HG03432 (cell line): ENCODE measurements around the gene EFHD1.
"Not testable (repeated sequence)": the region's sequence is repeated elsewhere in the genome, so short reads cannot be mapped to it uniquely, and the experiment has no call there.

Experiments used
- ATAC-seq: cut with Tn5 transposase; IDR thresholded peaks from one replicate; pipeline ENCODE4 v1.9.1; 2021; ENCODE audit warnings: mild to moderate bottlenecking, moderate library complexity; ENCODE audit not compliant: unreplicated experiment

Gene EFHD1

DNA sequence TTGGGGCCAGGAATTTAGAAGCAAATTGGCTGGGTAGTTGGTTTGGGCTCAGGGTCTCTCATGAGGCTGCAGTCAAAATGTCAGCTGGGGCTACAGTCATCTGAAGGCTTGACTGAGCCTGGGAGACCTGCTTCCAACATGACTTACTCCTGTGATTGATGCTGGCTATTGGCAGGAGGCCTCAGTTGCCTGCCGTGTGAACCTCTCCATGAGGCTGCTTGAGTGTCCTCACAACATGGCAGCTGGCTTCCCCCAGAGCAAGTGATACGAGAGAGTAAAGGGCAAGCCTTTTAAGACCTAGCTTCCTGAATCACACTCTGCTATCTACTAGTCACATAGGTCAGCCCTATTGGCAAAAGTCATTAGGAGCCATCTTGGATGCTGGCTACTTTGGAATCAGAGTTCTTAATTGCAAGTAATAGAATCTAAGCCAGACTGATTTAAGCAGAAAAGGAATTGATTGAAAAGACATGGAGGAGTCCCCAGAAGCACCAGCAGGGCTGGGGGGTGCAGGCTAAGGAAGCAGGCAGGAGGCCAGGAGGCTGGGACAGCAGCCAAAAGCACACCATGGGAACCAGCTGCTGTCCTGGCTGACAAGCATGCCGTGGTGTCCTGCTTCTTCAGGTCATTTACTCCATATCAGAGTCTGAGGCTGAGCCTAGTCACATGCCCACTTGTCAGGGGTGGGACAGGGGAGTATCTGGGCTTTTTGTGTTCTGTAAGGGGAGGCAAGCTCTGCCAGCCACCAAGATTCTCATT lies 55.9 kb downstream of the EFHD1 start:
- no peak for ATAC-seq

DNA sequence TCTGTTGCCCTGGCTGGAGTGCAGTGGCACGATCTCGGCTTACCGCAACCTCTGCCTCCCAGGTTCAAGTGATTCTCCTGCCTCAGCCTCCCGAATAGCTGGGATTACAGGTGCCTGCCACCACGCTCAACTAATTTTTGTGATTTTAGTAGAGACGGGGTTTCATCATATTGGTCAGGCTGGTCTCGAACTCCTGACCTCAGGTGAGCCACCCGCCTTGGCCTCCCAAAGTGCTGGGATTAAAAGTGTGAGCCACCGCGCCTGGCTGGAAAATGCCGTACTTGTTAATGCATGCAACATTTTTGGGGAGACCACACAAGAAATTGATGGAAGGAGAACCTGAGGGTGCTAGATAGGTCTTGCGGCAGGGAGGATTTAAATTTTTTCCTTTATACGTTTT lies 57.7 kb downstream of the EFHD1 start:
- not testable (repeated sequence) for ATAC-seq

DNA sequence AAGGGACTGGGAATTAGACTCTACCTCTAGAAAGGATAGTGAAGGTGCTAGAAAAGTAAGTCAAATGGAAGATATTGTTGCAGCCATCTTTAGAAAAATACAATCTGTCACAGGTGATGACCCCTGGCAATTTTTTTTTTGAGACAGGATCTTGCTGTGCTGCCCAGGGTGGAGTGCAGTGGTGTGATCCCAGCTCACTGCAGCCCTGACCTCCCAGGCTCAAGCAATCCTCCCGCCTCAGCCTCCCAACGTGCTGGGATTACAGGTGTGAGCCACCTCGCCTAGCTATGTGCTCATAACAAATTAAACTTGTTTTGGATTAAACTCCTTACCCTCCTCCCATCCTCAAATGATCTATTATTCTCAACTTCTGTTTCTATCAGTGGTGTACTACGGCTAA lies 59.9 kb downstream of the EFHD1 start:
- ATAC-seq = no peak

DNA sequence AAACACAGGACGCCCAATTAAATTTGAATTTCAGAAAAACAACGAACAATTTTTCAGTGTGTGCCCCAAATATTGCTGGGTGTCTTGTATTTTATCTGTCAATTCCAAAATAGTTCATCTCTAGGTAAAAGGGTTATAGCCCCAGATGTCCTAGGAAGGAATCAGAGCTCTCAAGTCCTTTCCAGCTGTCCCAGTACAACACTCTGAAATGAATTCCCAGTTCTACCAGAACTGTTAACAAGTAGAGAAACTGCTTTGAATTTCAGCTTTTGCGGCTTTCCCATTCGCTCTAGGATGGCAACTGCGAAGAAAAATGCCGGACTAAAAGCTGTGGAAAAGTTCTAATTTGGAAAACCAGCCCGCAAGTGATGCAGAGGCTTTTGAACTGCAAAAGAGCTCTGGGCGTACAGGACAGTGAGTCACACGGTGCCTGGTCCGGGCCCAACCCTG lies 63.2 kb downstream of the EFHD1 start:
- ATAC-seq = no peak

DNA sequence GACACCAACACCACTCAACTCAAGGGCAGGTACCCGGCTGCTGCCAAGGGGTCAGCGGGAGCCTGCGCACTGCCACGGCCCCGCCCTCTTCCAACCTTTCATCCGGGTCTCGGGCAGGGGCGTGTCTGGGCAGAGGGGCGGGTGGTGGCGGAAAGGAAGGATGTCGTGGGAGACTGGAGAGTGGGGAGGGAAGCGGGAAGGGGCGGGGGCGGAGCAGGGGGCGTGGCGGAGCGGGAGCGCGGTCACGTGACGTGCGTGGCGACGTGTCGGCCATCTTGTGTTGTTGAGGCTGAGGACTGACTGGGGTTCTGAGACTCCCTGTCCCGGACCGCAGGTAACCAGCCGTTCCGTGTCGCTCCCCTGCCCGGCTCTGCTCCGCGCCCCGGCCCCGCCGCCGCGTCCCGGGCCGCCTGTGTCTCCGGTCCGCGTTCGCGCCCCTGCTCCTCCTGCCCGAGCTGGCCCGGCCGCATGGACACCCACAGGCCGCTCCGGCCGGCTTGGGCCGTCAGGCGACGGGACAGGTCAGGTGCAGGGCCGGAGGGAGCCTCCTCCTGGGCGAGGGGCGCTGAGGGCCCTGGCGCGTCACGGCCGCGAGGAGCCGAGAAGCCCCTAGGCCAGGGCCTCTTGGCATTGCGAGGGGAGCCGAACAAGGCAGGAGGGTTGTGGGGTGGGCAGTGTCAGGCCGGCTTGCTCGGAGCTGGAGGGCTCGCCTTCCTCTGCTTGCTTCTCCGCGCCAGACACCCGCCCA lies 63.8 kb downstream of the EFHD1 start, which contains the start of gene GIGYF2:
Gene GIGYF2, plus strand, starts transcription at position 273 of the 748 bp plus-strand sequence. CDS start 37,867 bp downstream, outside the sequence.
- ATAC-seq = peak; percentile 84

DNA sequence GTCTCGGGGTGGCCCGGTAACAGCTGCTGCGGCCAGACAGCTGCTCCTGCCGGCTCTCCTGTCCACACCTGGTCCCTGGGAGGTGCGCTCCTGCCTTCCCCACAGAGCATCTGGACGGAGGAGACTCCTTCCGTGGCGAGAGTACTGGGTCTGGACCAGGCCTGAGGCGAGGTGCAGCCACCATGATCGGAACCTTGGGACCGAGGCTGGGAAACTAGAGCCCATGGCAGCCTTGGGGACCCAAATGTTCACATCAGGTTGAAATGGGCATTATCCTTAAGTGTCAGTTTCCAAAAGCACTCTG lies 64.4 kb downstream of the EFHD1 start:
- peak; percentile 39 for ATAC-seq

DNA sequence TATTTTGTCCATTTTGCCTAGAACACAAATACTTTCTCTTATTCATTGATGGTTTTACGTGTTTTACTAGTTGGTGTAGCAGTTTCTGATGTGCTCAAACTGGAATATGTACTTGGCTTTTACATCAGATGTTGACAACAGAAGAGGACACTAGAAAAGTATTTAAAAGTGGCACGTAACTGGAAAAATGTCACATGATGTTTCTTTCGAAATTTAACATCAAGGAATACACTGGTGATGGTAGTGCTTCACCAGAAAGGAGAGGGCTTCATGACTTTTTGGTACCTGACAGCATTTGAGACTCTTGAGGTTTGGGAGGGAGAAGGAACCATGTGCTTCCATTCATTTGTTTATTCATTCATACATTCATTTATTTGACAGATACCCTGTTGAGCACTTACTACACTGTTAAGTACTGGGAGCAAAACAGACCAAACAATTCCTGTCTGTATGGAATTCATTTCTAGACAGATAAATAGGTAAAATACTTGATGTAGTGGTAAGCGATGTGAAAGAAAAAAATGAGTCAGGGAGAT lies 65.2 kb downstream of the EFHD1 start:
- ATAC-seq = no peak

DNA sequence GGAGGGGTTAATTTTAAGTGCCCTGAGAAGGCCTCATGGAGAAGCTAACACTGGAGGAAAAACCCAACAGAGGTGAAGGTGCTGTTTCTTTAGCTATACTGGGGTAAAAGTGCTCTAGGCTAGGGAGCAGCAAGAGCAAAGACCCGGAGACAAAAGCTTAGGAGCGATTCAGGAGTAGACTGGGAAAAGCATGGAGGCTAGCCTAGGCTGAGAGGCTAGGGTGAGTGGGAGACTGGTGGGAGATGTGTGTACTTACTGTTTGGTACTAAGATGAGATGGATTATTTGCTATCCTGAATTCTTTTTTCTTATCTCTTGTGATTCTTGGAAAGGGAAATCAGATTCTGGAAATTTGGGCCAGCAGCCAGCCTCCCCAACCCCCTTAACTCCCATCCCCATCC lies 65.7 kb downstream of the EFHD1 start:
- ATAC-seq = no peak

DNA sequence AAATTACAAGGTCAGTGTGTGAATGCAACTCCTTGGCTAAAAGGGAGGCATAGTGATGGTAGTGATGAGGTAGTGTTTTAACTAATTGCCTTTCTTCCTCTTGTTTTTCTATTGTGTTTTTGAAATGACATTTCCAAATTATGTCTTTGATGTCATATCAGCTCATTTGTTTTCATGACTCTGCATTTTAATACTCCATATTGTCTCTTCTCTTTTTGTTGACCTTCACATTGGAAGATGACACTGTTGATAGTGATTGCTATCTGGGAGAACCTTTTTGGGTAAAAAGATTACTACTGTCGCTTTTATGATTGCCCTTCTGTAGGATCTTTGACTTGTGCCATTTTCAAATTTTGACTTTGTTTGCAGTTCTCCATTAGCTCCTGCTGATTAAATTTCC lies 66.8 kb downstream of the EFHD1 start:
- no peak for ATAC-seq

DNA sequence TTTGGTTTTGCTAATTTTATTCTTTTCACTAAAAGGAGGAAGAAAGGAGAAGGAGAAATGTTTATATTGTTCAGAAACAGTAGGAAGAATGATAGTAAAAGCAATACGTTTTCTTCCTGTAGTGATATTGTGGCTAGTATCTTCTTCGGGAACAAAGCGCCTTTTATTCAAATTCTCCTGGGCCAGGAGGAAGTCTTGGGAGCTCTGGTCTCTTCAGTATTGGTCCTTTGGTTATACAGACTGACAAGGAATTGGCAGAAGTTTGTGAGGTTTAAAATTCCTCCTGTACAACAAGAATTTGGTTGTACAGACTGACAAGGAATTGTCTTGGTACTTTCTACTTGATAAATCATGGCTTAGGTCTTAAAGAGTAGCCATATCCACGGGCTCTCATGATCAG lies 73.7 kb downstream of the EFHD1 start:
- no peak for ATAC-seq

DNA sequence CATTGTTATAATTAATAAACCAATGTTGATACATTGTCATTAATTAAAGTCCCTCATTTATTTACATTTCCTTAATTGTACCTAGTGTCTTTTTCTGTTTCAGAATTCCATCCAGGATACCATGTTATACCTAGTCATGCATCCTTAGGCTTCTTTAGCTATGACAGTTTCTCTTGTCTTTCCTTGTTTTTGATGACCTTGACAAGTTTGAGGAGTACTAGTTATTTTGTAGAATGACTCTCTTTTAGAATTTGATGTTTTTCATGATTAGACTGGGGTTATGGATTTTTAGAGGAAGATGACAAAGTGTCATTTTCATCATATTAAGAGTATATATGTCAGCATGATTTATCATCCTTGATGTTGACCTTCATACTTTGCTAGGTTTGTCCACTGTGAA lies 80.1 kb downstream of the EFHD1 start:
- no peak for ATAC-seq

DNA sequence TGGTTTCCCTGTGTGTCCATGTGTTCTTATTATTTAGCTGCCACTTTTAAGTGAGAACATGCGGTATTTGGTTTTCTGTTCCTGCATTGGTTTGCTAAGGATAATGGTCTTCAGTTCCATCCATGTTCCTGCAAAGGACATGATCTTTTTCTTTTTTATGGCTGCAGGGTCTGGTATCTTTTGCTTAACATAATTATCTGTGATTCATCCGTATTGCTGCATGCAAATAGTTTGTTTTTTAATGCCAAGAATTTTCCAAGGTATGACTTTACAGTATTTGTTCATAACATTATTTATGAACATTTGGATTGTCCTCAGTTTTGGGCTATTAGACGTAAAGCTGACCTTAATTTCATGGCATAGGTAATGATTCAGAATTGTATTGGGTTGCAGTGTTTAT lies 81.6 kb downstream of the EFHD1 start:
- no peak for ATAC-seq

DNA sequence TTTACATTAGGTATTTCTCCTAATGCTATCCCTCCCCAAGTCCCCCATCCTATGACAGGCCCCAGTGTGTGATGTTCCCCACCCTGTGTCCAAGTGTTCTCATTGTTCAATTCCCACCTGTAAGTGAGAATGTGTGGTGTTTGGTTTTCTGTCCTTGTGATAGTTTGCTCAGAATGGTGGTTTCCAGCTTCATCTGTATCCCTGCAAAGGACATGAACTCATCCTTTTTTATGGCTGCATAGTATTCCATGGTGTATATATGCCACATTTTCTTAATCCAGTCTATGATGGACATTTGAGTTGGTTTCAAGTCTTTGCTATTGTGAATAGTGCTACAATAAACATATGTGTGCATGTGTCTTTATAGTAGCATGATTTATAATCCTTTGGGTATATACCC lies 86.7 kb downstream of the EFHD1 start:
- not testable (repeated sequence) for ATAC-seq

DNA sequence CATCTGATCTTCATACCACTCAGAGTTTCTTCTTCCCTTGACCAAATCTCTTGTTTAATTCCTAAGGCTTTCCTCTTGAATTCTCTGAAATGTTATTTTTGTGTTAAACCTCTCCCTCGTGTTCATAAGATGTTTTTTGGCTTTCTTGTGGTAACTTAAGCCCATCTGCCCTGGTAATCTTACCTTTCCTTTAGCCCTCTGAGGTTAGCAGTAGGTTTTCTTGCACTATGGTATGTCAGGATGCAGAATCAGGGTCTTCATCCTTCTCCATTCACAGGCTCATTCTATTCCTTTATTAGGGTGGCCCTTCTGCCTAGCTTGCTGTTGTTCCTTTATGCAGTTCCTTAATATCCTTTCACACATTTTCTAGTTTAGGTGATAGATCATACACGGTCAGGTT lies 87.9 kb downstream of the EFHD1 start:
- no peak for ATAC-seq

DNA sequence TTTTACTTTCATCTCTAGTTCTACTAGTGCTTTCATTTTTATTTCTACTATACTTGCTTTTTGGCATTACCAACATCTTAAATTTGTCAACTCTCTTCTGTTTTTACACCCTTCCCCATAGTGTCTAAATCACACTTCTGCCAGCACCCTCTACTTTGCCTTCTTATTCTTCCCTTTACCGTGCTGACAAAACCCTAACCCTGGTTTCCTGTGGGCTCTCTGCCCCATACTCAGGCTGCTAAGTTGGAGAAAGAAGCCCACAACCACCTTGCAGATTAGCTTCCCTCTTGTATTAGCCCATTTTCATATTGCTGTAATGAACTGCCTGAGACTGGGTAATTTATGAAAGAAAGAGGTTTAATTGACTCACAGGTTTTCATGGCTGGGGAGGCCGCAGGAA lies 88.5 kb downstream of the EFHD1 start:
- ATAC-seq = no peak

DNA sequence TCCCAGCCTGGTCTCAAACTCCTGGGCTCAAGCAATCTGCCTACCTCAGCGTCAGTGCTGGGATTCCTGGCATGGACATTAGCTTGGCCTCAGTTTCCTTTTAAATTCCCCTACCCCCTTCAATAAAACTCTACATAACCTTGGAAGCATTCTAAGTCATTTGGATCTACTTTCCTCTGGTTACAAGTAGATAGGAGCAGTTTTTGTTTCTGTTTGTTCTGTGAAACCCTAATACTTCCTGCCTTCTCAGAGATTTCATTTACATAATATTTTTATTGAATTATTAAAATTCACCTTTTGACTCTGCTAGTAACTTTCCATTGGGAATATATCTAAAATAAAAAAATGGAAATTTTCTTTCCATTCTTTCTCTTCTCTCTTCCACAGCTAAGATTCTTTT lies 89.6 kb downstream of the EFHD1 start:
- ATAC-seq = no peak

DNA sequence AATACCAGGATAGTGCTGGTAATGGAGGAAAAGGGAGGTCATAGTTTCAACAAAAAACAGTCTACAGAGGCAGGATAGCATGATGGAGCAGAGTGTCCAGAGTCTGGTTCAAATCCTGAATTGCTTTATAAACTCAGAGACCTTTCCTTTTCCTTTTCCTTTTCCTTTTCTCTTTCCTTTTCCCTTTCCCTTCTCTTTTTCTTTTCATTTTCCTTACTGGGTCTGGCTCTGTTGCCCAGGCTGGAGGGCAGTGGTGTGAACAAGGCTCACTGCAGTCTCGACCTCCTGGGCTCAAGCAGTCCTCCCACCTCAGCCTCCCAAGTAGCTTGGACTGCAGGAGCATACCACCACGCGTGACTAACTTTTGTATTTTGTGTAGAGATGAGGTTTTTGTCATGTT lies 95.4 kb downstream of the EFHD1 start:
- no peak for ATAC-seq

DNA sequence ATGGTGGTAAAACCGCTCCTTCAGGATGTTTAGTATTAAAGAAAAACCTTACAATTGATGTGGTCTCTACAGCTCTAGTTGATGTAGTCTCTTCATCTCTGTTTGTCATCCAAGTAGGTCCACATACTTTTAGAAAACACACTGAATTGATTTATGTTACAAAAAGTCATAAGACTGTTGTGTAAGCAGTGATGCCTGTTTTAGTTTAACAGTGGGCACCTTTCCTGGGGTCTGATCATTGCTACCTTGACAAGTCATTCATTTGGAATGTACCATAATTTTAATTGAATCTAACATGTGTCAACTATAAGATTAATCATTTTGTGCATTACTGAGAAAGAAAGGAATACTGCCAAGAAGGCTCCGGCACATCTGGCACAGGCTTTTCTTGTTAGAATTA lies 98.1 kb downstream of the EFHD1 start:
- no peak for ATAC-seq
